ENCODE measurements around the gene PRKAR1B.

DNA sequence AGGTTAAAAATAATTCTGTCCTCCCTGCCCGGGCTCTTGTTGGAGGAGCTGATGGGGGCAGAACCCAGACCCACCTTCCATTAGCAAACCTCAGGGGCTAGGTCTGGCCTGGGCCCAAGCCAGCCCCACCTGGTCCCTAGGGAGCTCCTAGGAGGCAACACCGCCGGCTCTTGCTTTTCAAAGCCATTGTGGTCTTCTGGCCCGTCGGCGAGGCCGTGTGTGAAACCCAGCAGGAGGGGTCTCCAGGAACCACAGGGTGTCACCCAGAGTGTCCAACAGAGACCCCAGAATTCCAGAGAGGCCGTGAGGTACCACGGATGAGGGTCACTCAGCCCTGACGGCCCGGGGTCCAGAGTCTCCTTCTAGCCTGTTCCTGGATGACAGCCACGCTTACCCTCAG, 190.8 kb downstream of the PRKAR1B start:
- TF ChIP-seq POLR2A (IDR thresholded peaks at IDR 0.05) = no peak
- TF ChIP-seq, protein P1, sequence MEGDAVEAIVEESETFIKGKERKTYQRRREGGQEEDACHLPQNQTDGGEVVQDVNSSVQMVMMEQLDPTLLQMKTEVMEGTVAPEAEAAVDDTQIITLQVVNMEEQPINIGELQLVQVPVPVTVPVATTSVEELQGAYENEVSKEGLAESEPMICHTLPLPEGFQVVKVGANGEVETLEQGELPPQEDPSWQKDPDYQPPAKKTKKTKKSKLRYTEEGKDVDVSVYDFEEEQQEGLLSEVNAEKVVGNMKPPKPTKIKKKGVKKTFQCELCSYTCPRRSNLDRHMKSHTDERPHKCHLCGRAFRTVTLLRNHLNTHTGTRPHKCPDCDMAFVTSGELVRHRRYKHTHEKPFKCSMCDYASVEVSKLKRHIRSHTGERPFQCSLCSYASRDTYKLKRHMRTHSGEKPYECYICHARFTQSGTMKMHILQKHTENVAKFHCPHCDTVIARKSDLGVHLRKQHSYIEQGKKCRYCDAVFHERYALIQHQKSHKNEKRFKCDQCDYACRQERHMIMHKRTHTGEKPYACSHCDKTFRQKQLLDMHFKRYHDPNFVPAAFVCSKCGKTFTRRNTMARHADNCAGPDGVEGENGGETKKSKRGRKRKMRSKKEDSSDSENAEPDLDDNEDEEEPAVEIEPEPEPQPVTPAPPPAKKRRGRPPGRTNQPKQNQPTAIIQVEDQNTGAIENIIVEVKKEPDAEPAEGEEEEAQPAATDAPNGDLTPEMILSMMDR (IDR thresholded peaks at IDR 0.05) = no peak
